ENCODE data around the gene NPLOC4.

NPLOC4 gene

GRCh38 chr17:81518785-81519283, 118.1 kb downstream of the NPLOC4 start:
- no peak for DNase-seq (ENCODE audit: low read depth in 3 of 3)

GRCh38 chr17:81518113-81518784, 118.7 kb downstream of the NPLOC4 start:
- DNase-seq (ENCODE audit: low read depth in 3 of 3) = no peak

- no peak for DNase-seq (ENCODE audit: low read depth in 3 of 3)
Observed at GRCh38 chr17:81517339-81518112, 119.4 kb downstream of the NPLOC4 start.

GRCh38 chr17:81517009-81517338, 119.9 kb downstream of the NPLOC4 start:
- DNase-seq (ENCODE audit: low read depth in 3 of 3) = no peak

- DNase-seq (ENCODE audit: low read depth in 3 of 3) = no peak
Observed at GRCh38 chr17:81516439-81516838, 120.5 kb downstream of the NPLOC4 start.

GRCh38 chr17:81515530-81516041, 121.3 kb downstream of the NPLOC4 start:
- no peak for DNase-seq (ENCODE audit: low read depth in 3 of 3)

GRCh38 chr17:81514739-81515529, 122.0 kb downstream of the NPLOC4 start:
- peak in 1 of 3 donors; percentile 72 for DNase-seq (ENCODE audit: low read depth in 3 of 3)

GRCh38 chr17:81514489-81514738, 122.5 kb downstream of the NPLOC4 start:
- no peak for DNase-seq (ENCODE audit: low read depth in 3 of 3)

GRCh38 chr17:81513753-81514488, 123.0 kb downstream of the NPLOC4 start:
- DNase-seq (ENCODE audit: low read depth in 3 of 3) = peak in 1 of 3 donors; percentile 45

GRCh38 chr17:81513372-81513752, 123.5 kb downstream of the NPLOC4 start:
- DNase-seq (ENCODE audit: low read depth in 3 of 3) = peak in 2 of 3 donors; percentile 63

- DNase-seq (ENCODE audit: low read depth in 3 of 3) = peak; percentile 83 to 86 (median 85)
Observed at GRCh38 chr17:81512562-81513371, 124.1 kb downstream of the NPLOC4 start, which contains the start of gene ACTG1. TSS of gene ACTG1 (minus strand) at chr17:81512799. CDS start at chr17:81512354, 445 bp downstream.

- no peak for DNase-seq (ENCODE audit: low read depth in 3 of 3)
Observed at GRCh38 chr17:81511804-81512561, 124.9 kb downstream of the NPLOC4 start.

- DNase-seq (ENCODE audit: low read depth in 3 of 3) = no peak
Observed at GRCh38 chr17:81511554-81511803, 125.4 kb downstream of the NPLOC4 start.

- no peak for DNase-seq (ENCODE audit: low read depth in 3 of 3)
Observed at GRCh38 chr17:81510785-81511553, 125.9 kb downstream of the NPLOC4 start.

- no peak for DNase-seq (ENCODE audit: low read depth in 3 of 3)
Observed at GRCh38 chr17:81509972-81510784, 126.7 kb downstream of the NPLOC4 start.

- DNase-seq (ENCODE audit: low read depth in 3 of 3) = no peak
Observed at GRCh38 chr17:81509207-81509971, 127.5 kb downstream of the NPLOC4 start.

GRCh38 chr17:81508639-81509206, 128.2 kb downstream of the NPLOC4 start:
- no peak for DNase-seq (ENCODE audit: low read depth in 3 of 3)
